NCI-H2171 (cell line): ENCODE measurements around the gene WDR33.
"Not testable (repeated sequence)": the region's sequence is repeated elsewhere in the genome, so short reads cannot be mapped to it uniquely, and the experiment has no call there.

Experiments used
- DNase-seq: peaks from one replicate; lab custom pipeline; 2025; lab: John Stamatoyannopoulos, UW

The WDR33 gene

GRCh38 chr2:127763776-127764175, 47.2 kb downstream of the WDR33 start:
- no peak for DNase-seq

GRCh38 chr2:127762846-127763245, 48.1 kb downstream of the WDR33 start:
- no peak for DNase-seq

GRCh38 chr2:127762441-127762840, 48.5 kb downstream of the WDR33 start:
- no peak for DNase-seq

- no peak for DNase-seq
Observed at GRCh38 chr2:127759931-127760330, 51.0 kb downstream of the WDR33 start.

GRCh38 chr2:127754186-127754585, 56.8 kb downstream of the WDR33 start:
- no peak for DNase-seq

- DNase-seq = no peak
Observed at GRCh38 chr2:127753374-127753773, 57.6 kb downstream of the WDR33 start.

GRCh38 chr2:127749537-127749936, 61.4 kb downstream of the WDR33 start:
- not testable (repeated sequence) for DNase-seq

GRCh38 chr2:127747621-127748020, 63.4 kb downstream of the WDR33 start:
- DNase-seq = no peak

- DNase-seq = no peak
Observed at GRCh38 chr2:127743477-127744026, 67.4 kb downstream of the WDR33 start.

GRCh38 chr2:127740665-127741288, 70.2 kb downstream of the WDR33 start:
- no peak for DNase-seq

- DNase-seq = no peak
Observed at GRCh38 chr2:127739800-127740199, 71.2 kb downstream of the WDR33 start.

- DNase-seq = no peak
Observed at GRCh38 chr2:127737892-127738291, 73.1 kb downstream of the WDR33 start.

GRCh38 chr2:127735537-127736399, 75.2 kb downstream of the WDR33 start:
- DNase-seq = no peak

- DNase-seq = no peak
Observed at GRCh38 chr2:127735044-127735443, 75.9 kb downstream of the WDR33 start.

GRCh38 chr2:127733816-127734537, 77.0 kb downstream of the WDR33 start:
- no peak for DNase-seq

- DNase-seq = no peak
Observed at GRCh38 chr2:127733113-127733815, 77.7 kb downstream of the WDR33 start.

- DNase-seq = no peak
Observed at GRCh38 chr2:127726158-127726880, 84.7 kb downstream of the WDR33 start.

- DNase-seq = no peak
Observed at GRCh38 chr2:127722807-127723206, 88.2 kb downstream of the WDR33 start.

- no peak for DNase-seq
Observed at GRCh38 chr2:127721978-127722355, 89.0 kb downstream of the WDR33 start.

GRCh38 chr2:127721311-127721977, 89.5 kb downstream of the WDR33 start:
- no peak for DNase-seq
